HG03066 (cell line): ENCODE measurements around the gene DHRS7.

Source experiments
- ATAC-seq: cut with Tn5 transposase; IDR thresholded peaks from one replicate; pipeline ENCODE4 v1.9.1; 2021; ENCODE audit warnings: low read depth; ENCODE audit not compliant: unreplicated experiment

DHRS7 gene

DNA sequence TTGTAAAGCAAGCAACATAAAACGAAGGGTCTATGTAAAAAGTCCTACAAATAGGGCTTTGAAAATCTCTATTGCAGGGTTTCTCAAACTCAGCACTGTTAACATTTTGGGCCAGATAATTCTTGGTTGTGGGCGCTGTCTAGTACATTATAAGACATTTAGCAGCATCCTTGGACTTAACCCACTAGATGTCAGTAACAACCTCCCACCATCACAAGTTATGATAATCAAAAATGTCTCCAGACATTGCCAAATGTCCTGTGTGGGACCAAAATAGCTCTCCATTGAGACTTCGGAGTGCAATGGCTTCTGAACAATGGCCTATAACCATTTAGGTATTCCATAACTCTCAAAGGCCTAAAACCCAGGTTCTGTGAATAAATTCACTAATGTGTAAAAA lies 22.9 kb upstream of the DHRS7 start:
- ATAC-seq, result no peak

GRCh38 chr14:60184905-60185555 lies 19.8 kb upstream of the DHRS7 start:
- ATAC-seq, result no peak

GRCh38 chr14:60184146-60184904 lies 19.1 kb upstream of the DHRS7 start:
- ATAC-seq, result peak; percentile 43

DNA sequence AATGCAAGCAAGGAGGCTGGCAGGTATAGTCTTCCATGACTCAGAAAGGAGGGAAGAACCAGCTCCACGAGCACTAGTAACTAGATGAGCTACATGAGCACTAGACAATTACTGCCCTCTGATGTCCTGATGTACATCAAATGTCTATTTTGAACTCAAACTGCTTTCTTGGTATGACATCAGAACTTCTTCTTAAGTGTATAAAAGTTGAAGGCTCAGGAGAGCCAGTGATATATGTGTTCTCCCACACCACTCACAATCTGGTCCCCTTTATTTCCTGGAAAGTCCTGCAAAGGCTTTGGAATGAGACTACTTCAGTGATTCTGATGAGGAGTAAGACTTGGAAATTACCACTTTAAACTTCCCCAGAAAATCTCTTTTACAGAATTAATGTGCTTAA lies 18.5 kb upstream of the DHRS7 start:
- ATAC-seq, result peak; percentile 56

GRCh38 chr14:60183138-60183537 lies 17.9 kb upstream of the DHRS7 start:
- ATAC-seq, result no peak

DNA sequence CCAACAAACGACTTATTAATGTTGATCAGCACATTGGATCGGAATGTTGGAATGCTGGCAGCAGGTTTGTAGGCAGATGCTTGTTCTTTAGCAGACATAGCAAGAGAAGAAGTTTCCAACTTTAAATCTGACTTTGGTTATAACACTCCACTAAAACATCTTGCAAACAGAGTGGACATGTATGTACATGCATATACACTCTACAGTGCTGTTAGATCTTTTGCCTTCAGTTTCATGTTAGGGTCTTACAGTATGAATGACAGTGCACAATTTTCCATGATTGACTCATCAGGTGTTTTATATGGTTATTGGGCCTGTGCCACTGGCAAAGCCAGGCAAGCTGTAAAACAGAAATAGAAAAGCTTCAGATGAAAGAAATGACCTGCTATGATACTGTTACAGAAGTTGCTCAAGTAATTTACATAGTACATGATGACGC lies 14.3 kb upstream of the DHRS7 start:
- no peak for ATAC-seq

DNA sequence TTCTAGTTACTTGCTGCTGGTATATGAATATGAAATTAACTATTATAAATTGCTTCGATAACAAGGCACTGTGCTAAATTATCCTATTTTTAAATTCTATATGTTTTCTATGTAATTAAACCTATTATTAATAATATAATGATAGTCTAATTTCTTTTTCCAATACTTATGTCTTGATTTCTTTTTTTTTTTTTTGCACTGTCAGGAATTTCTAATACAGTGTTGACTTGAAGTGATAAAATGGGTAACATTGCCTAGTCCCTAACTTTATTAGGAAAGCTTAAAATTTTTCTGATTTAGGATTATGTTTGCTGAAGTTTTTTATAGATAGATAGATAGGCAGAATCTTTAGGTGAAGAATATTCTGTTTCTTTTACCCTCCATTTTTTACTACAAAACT lies 13.6 kb upstream of the DHRS7 start:
- ATAC-seq, result no peak

GRCh38 chr14:60178164-60178563 lies 13.0 kb upstream of the DHRS7 start:
- ATAC-seq, result no peak

DNA sequence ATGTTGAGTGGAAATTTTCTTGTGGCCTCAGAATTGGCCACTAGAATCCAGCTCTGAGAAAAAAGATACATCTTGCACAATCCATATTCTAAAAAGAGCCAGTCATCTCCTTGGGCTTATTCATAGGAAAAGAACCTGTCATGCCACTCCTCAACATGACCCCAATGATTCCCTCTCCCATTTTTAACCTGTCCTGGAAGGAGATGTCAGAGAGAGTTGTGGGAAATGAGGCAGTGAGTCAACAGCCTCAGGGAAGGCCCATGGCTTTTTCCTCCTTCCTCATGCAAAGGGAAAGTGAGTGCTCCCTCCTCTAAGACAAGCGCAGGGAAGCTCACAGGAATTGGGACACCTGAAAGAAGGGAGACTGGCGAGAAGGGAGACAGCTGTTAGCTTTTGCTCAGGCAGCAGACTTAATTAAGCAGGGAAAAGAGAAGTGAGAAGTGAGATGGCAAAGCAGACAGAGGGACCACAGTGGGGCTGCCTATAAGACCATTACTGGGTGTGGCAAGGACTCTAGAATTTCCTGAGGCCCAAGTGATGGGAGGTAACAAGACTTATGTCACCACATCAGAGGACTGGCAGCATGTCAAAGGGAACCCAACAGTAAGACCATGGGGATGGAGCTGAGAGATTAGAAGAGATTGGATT lies 10.2 kb upstream of the DHRS7 start:
- ATAC-seq, result no peak

GRCh38 chr14:60174352-60175254 lies 9.4 kb upstream of the DHRS7 start:
- ATAC-seq, result no peak

DNA sequence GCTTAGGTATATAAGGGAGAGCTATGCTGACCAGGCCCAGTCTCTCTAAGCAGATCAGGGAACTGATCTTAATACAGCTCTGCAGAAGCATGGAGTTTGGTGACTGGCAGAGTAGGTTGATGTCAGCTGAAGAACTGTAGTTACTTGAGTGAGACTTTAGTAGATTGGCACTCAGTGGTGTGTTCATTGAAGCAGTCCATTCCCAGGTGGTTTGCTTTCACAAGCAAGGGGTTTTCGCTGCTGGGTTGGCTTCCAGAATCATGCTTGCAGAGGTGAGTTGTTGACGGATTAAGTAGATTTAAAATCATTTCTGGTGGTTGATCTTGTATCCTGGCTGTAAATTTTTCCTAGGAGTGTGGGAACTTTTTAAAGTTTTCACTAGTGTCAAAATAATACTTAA lies 6.5 kb upstream of the DHRS7 start:
- ATAC-seq, result no peak

DNA sequence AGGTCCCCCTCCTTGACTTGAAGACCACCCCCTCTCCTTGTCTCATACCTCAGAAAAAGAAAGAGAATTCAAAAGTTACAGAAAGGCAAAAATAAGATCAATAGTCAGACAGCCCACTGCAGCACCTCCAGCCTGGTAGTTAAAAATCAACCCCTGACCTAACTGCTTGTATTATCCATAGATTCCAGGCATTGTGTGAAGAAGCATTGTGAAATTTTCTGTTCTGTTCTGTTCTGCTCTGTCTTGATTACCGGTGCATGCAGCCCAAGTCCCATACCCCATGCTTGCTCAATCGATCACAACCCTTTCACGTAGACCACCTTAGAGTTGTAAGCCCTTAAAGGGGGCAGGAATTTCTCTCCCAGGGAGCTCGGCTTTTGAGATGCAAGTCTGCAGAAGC lies 5.8 kb upstream of the DHRS7 start:
- no peak for ATAC-seq

- ATAC-seq, result no peak
These were observed 4.5 kb upstream of the DHRS7 start for GRCh38 chr14:60169722-60170121.

DNA sequence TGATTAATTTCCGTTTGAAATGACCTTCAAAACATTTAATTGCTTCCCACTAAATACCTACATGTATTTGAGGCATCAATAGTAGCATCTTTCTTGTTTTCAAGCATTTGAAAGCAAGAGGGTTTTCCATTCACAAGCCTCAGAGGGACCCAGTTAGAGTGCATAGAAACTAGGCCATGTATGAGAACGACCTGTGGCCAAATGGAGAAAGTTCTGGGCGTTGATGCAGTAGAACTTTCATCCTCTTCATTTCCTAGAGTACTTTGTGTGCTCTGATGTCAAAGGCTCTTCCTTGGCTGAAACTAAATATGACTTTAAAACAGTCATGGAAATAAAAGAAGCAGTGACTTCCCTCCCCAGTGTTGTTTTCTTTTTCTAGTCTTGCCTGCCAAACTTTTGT lies 944 bp upstream of the DHRS7 start:
- no peak for ATAC-seq

DNA sequence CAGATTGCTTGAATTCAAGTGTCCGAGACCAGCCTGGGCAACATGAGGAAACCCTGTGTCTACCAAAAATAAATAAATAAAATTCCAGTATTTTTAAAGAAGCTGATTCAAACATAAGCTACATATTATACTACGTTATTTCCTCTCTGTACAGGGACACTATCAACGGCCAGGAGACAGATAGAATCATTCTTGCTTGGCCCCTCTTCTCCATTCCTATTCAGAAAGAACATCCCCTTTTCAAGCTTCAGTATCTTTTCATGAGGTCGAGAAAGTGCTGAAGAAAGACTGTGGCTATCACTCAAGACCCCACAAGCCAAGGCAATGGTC lies 314 bp upstream of the DHRS7 start:
- no peak for ATAC-seq

GRCh38 chr14:60164404-60164711 lies 840 bp downstream of the DHRS7 start:
- peak; percentile 7 for ATAC-seq

DNA sequence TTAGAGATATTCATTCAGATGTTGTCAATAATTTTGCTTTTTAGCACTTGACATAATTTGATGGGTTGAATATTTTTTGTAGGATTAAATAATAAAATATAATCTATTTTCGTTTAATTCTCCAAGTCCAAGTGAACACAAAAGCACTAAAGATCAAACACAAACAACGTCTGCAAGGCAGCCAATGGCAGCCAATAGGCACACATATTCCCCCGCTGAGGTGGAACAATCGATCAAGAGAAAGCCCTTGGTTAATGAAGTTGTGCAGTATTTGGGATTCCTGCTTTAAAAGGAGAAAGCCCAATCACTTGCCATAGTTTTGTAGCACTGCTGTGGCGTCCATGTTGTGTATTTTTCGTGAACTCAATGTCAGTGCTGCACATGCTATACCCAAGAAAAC lies 1.5 kb downstream of the DHRS7 start:
- no peak for ATAC-seq

- ATAC-seq, result no peak
These were observed 3.7 kb downstream of the DHRS7 start for GRCh38 chr14:60161196-60162107.

DNA sequence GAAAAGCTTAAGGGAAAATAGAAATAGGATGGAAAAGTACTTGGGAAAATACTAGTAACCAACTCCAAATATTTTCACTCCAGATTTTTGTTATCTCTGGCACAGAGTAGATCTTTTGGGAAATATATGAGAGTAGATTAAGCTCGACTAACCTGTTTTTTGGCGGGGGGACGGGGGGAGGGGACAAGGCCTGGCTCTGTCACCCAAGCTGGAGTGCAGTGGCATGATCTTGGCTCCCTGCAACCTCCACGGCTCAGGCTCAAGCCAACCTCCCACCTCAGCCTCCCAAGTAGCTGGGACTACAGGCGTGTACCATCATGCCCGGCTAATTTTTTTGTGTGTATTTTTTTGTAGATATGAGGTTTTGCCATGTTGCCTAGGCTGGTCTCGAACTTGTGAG lies 4.8 kb downstream of the DHRS7 start:
- no peak for ATAC-seq

- ATAC-seq, result no peak
These were observed 10.5 kb downstream of the DHRS7 start for GRCh38 chr14:60154671-60155070.
